ENCODE results near the gene S100A13.

The S100A13 gene

GRCh38 chr1:153612755-153613331 is 14.5 kb downstream of the S100A13 start, which contains the start of gene S100A16:
TSS of gene S100A16 (minus strand) at chr1:153613137. CDS start at chr1:153608151, 4,986 bp downstream.
- DNase-seq, result no peak
- Mint-ChIP-seq H3K9me3 (no peaks in the 10 kb centered on the region), H3K36me3 (no peaks in the 10 kb centered on the region), H3K4me1 (peaks cover 3% of the 10 kb centered on the region), H3K4me3 (no peak within 1 kb of the TSS), H3K27ac (no peak within 1 kb of the TSS), H3K27me3 (peaks cover 30% of the 10 kb centered on the region)
- CTCF ChIA-PET, result interaction anchor here (1.5 to 1.9 kb wide), 2 partner anchors 15 to 40 kb away, joined by 3 to 5 read pairs; partner anchors contain the start of gene S100A13

- no peaks in the 10 kb centered on the region for H3K9me3 Mint-ChIP-seq
- no peaks in the 10 kb centered on the region for H3K4me1 Mint-ChIP-seq
- CTCF ChIA-PET, result interaction anchor here (0.6 to 1.5 kb wide), 2 partner anchors 15 to 101 kb away, joined by 3 read pairs; partner anchors contain the start of gene S100A13
- DNase-seq, result no peak
- H3K27ac Mint-ChIP-seq, result no peak overlapping the region
- H3K4me3 Mint-ChIP-seq, result no peak overlapping the region
- H3K36me3 Mint-ChIP-seq, result no peaks in the 10 kb centered on the region
- peaks cover 30% of the 10 kb centered on the region for H3K27me3 Mint-ChIP-seq
These were observed 15.1 kb downstream of the S100A13 start for GRCh38 chr1:153612111-153612754.

- peaks cover 34% of the 10 kb centered on the region for H3K27me3 Mint-ChIP-seq
- DNase-seq, result no peak
- CTCF ChIA-PET, result interaction anchor here (0.6 to 1.5 kb wide), 3 partner anchors 11 to 100 kb away, joined by 3 read pairs; partner anchors contain the start of gene S100A13
- no peaks in the 10 kb centered on the region for H3K4me1 Mint-ChIP-seq
- no peak overlapping the region for H3K4me3 Mint-ChIP-seq
- no peaks in the 10 kb centered on the region for H3K36me3 Mint-ChIP-seq
- no peak overlapping the region for H3K27ac Mint-ChIP-seq
- no peaks in the 10 kb centered on the region for H3K9me3 Mint-ChIP-seq
These were observed 15.9 kb downstream of the S100A13 start for GRCh38 chr1:153611356-153611755.

GRCh38 chr1:153610811-153611301 is 16.4 kb downstream of the S100A13 start:
- Mint-ChIP-seq H3K4me3 (no peak overlapping the region), H3K36me3 (no peaks in the 10 kb centered on the region), H3K27me3 (peaks cover 32% of the 10 kb centered on the region), H3K4me1 (no peaks in the 10 kb centered on the region), H3K9me3 (no peaks in the 10 kb centered on the region), H3K27ac (no peak overlapping the region)
- DNase-seq, result no peak
- CTCF ChIA-PET, result interaction anchor here (1.0 kb wide), 1 partner anchor 11 kb away, joined by 3 read pairs; no protein-coding TSS in a partner anchor

- Mint-ChIP-seq H3K4me3 (no peak overlapping the region), H3K27me3 (peaks cover 30% of the 10 kb centered on the region), H3K9me3 (no peaks in the 10 kb centered on the region), H3K4me1 (no peaks in the 10 kb centered on the region), H3K27ac (no peak overlapping the region), H3K36me3 (no peaks in the 10 kb centered on the region)
- CTCF ChIA-PET, result interaction anchor here (1.0 kb wide), 1 partner anchor 12 kb away, joined by 3 read pairs; no protein-coding TSS in a partner anchor
- DNase-seq, result no peak
These were observed 17.0 kb downstream of the S100A13 start for GRCh38 chr1:153610334-153610733.

- Mint-ChIP-seq H3K4me1 (no peaks in the 10 kb centered on the region), H3K4me3 (no peak overlapping the region), H3K36me3 (no peaks in the 10 kb centered on the region), H3K27ac (no peak overlapping the region), H3K9me3 (no peaks in the 10 kb centered on the region), H3K27me3 (peaks cover 30% of the 10 kb centered on the region)
- CTCF ChIA-PET, result no interaction called here
- DNase-seq, result no peak
These were observed 17.8 kb downstream of the S100A13 start for GRCh38 chr1:153609585-153609907.

- peaks cover 30% of the 10 kb centered on the region for H3K27me3 Mint-ChIP-seq
- H3K27ac Mint-ChIP-seq, result no peak overlapping the region
- CTCF ChIA-PET, result interaction anchor here (1.0 kb wide), 1 partner anchor 37 kb away, joined by 3 read pairs; no protein-coding TSS in a partner anchor
- H3K36me3 Mint-ChIP-seq, result no peaks in the 10 kb centered on the region
- H3K4me3 Mint-ChIP-seq, result no peak overlapping the region
- no peak for DNase-seq
- no peaks in the 10 kb centered on the region for H3K4me1 Mint-ChIP-seq
- no peaks in the 10 kb centered on the region for H3K9me3 Mint-ChIP-seq
These were observed 18.3 kb downstream of the S100A13 start for GRCh38 chr1:153608742-153609584.

- Mint-ChIP-seq H3K4me3 (no peak overlapping the region), H3K9me3 (no peaks in the 10 kb centered on the region), H3K36me3 (no peaks in the 10 kb centered on the region), H3K27me3 (peaks cover 27% of the 10 kb centered on the region), H3K4me1 (no peaks in the 10 kb centered on the region), H3K27ac (no peak overlapping the region)
- CTCF ChIA-PET, result interaction anchor here (1.0 to 2.0 kb wide), 2 partner anchors 36 to 98 kb away, joined by 3 to 4 read pairs; no protein-coding TSS in a partner anchor
- no peak for DNase-seq
These were observed 19.1 kb downstream of the S100A13 start for GRCh38 chr1:153608089-153608682.

GRCh38 chr1:153607381-153607780 is 19.9 kb downstream of the S100A13 start:
- peaks cover 3% of the 10 kb centered on the region for H3K4me1 Mint-ChIP-seq
- H3K9me3 Mint-ChIP-seq, result no peaks in the 10 kb centered on the region
- H3K4me3 Mint-ChIP-seq, result no peak overlapping the region
- CTCF ChIA-PET, result interaction anchor here (1.0 to 2.0 kb wide), 2 partner anchors 74 to 97 kb away, joined by 3 to 4 read pairs; no protein-coding TSS in a partner anchor
- DNase-seq, result no peak
- no peaks in the 10 kb centered on the region for H3K36me3 Mint-ChIP-seq
- peaks cover 25% of the 10 kb centered on the region for H3K27me3 Mint-ChIP-seq
- H3K27ac Mint-ChIP-seq, result no peak overlapping the region

GRCh38 chr1:153606194-153606593 is 21.1 kb downstream of the S100A13 start:
- CTCF ChIA-PET, result interaction anchor here (1.0 kb wide), 1 partner anchor 73 kb away, joined by 3 read pairs; no protein-coding TSS in a partner anchor
- Mint-ChIP-seq H3K9me3 (no peaks in the 10 kb centered on the region), H3K36me3 (no peaks in the 10 kb centered on the region), H3K4me3 (no peak overlapping the region), H3K27me3 (peaks cover 19% of the 10 kb centered on the region), H3K4me1 (peaks cover 7% of the 10 kb centered on the region), H3K27ac (no peak overlapping the region)
- no peak for DNase-seq

GRCh38 chr1:153602749-153603148 is 24.6 kb downstream of the S100A13 start:
- DNase-seq, result no peak
- no peak overlapping the region for H3K4me3 Mint-ChIP-seq
- H3K4me1 Mint-ChIP-seq, result peaks cover 17% of the 10 kb centered on the region
- H3K9me3 Mint-ChIP-seq, result no peaks in the 10 kb centered on the region
- no peaks in the 10 kb centered on the region for H3K36me3 Mint-ChIP-seq
- H3K27me3 Mint-ChIP-seq, result peaks cover 4% of the 10 kb centered on the region
- H3K27ac Mint-ChIP-seq, result no peak overlapping the region
- CTCF ChIA-PET, result no interaction called here

GRCh38 chr1:153599847-153600246 is 27.5 kb downstream of the S100A13 start:
- Mint-ChIP-seq H3K4me3 (no peak overlapping the region), H3K9me3 (no peaks in the 10 kb centered on the region), H3K27me3 (no peaks in the 10 kb centered on the region), H3K27ac (no peak overlapping the region), H3K4me1 (peaks cover 19% of the 10 kb centered on the region), H3K36me3 (no peaks in the 10 kb centered on the region)
- no peak for DNase-seq
- CTCF ChIA-PET, result interaction anchor here (2.4 kb wide), 1 partner anchor 27 kb away, joined by 8 read pairs; no protein-coding TSS in a partner anchor

- no peak overlapping the region for H3K4me3 Mint-ChIP-seq
- no peak overlapping the region for H3K27ac Mint-ChIP-seq
These were observed 28.8 kb downstream of the S100A13 start for GRCh38 chr1:153598309-153599172.

More at GRCh38 chr1:153598309-153599172, 28.8 kb downstream of the S100A13 start:
- no peaks in the 10 kb centered on the region for H3K36me3 Mint-ChIP-seq
- DNase-seq, result peak; percentile 37
- H3K4me1 Mint-ChIP-seq, result peaks cover 19% of the 10 kb centered on the region
- no peaks in the 10 kb centered on the region for H3K9me3 Mint-ChIP-seq
- CTCF ChIA-PET, result interaction anchor here (0.6 to 2.4 kb wide), 4 partner anchors 17 to 88 kb away, joined by 3 to 8 read pairs (median 6); partner anchors contain the start of gene S100A14
- H3K27me3 Mint-ChIP-seq, result no peaks in the 10 kb centered on the region
